ENCODE results near the gene RTN4R.
A peak's percentile ranks its signal among the peaks of the same experiment; 100 is the strongest.

Gene RTN4R

DNA sequence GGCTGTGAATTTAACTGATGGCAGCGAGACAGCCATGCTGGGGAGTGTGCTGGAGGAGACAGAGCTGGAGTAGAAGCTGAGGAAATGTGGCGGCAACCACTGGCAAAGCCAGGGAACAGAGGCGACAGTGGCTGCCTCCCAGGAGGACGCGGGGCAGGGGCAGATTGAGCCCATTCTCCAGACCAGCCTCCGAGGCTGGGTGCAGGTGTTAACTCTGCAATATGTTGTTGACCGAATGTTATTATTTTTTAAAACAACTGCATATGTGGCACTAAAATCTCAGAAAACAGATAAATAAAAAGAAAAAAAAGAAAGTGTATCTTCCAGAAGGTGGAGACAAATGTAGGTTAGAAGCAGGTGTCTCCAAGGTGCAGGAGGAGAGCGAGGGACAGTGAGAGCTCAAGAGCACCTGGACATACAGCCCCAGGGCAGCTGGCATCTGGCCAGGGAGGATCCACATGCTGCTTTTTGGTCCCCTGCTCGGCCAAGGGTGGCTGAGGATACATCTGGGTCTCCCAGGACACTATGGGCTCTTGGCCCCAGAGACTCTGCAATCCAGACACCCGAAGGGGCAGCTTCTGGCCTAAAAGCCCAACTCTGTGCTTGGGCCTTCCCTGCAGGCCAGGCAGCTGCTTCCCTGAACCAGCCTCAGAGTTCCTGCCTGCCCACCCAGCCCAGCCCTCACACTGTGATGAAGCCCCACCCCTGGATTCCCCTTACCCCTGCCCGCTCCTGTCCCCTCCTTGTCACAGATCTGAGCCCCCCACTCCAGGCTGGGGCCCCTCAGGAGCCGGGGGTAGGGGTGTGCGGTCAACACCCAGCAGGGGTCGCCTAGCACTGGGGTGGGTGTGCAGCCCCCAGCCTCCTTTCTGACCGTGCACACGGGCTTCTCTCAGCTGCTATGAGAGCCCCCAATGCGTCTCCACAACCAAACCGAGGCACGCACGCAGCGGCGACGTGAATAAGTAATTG, 12.9 kb downstream of the RTN4R start:
- DNase-seq = peak in 2 of 3 experiments; percentile 22 to 77

DNA sequence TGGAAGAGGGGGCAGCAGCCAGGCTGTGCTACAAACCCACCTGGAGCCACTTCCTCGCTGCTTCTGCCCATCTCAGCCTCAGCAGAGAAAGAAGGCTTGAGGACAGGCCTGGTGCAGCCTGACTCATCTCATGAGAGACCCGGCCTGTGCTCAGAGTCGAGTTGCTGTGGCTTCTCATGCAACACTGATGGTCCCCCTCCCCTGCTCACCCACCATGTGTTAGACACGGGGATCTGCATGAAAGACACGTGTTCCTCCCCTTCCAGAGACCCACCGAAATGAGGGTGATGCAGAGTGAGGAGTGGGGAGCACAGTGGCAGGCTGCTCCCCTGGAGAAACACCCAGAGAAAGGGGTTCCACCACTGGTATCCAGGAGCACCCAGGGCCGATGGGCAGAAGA, 15.0 kb downstream of the RTN4R start:
- DNase-seq = no peak

GRCh38 chr22:20251981-20252380, 16.1 kb downstream of the RTN4R start:
- no peak for DNase-seq

GRCh38 chr22:20251491-20251890, 16.6 kb downstream of the RTN4R start:
- DNase-seq = no peak

DNA sequence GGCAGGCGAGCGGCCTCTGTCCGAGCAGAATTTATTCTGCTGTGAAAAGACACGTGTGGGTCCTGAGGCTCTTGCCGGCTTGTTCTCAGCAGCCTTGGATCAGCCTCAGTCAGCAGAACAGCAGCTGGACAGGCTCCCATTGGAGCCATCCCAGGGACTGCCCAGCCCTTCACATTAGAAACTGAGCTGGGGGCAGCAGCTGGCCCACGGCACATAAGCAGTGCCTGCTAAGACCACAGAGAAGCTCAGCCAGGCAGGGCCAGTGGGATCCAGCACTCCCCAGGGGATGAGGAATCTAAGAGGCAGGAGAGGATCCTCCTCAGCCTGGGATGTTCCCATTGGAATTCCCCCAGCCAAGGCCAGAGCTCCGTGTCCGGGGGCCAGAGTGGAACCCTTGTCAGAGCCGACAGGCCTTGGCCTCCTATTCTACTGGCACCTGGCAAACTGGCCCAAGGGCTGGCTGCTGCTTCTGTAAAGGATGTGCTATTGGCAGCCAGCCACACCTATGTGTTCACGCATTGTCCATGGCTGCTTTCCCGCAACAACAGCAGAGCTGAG, 18.2 kb downstream of the RTN4R start:
- DNase-seq = peak in 1 of 3 experiments; percentile 15

GRCh38 chr22:20248461-20248978, 19.6 kb downstream of the RTN4R start:
- no peak for DNase-seq

DNA sequence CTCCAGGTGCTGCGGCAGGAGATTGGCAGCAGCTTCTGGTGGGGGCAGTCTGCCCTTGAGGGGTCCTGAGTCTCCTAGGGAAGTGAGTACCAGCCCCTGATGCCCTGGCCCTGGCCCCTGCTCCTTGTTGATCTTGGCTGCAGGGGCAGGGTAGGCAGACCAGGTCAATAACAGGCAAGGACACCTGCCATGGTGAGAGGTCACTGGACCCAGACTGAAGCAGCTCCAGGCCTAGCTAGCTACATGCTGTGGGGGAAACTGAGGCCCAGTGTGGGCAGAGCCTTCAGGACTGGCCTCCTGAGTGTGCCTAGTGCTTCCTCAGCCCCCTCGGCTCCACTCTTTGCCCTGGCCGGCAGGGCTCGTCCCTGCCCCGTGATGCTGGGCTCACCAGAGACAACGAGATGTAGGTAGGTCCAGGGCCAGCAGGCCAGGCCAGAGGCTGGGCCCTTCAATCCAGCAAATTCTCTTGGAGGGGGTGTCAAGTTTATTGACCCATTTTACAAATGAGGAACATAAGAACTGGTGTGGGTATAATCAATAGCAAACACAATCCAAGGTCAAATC, 20.4 kb downstream of the RTN4R start:
- DNase-seq = no peak

- DNase-seq = peak in 1 of 3 experiments; percentile 28
Observed at GRCh38 chr22:20247010-20247505, 21.1 kb downstream of the RTN4R start.

GRCh38 chr22:20246368-20247009, 21.6 kb downstream of the RTN4R start:
- DNase-seq = peak in 2 of 3 experiments; percentile 41 to 68

DNA sequence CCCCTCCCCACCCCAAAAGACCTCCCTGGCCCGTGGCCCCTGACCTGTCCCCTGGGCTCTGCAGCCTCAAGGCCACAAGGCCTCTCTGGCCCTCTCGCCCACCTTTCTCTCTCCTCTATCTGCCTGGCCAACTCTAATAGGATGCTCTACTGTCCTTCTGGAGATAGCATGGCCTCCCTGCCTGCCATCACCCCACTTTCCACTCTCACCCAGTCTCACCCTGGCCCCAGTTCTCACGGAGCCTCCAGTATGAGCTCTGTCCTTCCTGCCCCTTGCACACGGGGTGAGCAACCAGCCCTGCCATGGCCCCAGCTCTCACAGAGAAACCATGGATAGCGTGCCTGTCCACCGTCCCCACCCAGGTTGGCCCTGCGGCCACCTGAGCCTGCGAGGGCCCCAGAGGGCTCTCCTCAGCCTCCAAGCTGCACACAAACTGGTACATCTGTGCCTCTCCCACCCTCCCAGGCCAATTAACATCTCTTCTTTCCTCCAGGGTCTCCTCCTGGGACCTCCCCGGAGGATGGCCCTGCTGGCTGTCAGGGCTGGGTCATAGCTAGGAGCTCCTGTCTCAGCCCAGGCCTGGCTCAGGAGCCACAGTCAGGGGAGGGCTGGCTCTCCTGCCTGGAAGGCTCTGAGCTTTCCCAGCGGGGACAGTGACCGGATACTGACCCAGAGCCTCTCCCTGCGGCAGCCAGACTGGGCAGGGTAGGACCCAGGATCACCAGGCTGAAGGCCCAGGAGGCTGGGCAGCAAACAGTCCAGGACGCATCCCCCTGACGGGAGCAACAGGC, 22.3 kb downstream of the RTN4R start:
- DNase-seq = no peak

DNA sequence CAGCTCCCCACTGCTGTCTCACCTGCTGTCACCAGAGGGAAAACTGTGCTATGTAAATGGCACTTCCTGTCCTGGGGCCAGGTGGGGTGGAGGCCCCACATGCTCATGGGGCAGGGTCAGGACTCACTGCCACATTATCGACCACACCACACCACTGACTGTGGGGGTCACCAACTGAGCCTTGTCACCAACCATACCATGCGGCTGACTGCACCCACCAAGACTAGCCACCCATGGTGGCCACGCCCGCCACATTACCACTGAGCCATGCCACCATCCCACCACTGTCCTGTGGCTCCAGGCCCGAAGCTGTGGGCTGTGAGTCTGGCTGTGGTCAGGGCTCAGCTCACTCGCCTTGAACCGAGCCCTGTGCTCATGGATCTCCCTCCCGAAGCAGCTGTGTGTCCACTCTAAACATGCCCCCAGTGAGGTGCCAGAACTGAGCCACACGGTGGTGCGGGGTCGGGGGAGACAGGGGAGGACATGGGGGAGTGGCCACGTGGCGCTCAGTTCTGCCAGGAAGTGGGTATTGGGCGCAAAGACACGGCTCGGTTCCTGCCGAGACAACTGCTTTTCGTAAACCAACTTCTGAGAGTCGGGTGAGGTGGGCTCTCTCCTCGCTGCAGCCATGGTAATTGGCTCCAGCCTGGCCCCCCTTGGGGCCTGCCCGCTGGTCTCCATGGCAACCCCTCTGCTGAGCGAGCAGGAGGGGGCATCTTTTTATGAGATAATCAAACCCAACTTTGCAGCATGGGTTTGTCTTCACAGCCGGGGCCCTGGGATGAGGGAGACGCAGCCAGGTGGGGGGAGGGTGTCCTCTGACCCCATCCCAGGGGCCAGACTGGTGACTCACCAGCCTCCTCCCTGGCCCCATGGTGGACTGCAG, 23.2 kb downstream of the RTN4R start:
- DNase-seq = peak in 2 of 3 experiments; percentile 37 to 65

GRCh38 chr22:20244250-20244648, 23.9 kb downstream of the RTN4R start:
- no peak for DNase-seq

- DNase-seq = peak; percentile 35 to 81 (median 67)
Observed at GRCh38 chr22:20243537-20244249, 24.4 kb downstream of the RTN4R start.

DNA sequence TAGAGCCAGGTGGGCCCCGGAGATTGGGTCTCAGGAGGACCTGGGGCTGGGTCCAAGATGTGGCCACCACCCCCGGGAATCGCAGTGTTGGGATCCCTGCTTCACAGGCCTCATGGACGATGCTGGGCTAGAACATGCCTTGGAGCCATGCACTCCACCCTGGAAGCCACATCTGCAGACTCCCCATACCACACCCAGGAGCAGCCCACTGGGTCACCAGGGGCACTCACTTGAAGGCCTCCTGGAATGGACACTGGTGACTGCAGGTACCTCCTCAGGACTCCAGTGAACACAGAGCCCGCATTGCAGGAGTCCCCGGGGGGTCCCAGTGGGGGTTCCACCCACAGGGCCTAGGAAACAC, 25.0 kb downstream of the RTN4R start:
- no peak for DNase-seq

DNA sequence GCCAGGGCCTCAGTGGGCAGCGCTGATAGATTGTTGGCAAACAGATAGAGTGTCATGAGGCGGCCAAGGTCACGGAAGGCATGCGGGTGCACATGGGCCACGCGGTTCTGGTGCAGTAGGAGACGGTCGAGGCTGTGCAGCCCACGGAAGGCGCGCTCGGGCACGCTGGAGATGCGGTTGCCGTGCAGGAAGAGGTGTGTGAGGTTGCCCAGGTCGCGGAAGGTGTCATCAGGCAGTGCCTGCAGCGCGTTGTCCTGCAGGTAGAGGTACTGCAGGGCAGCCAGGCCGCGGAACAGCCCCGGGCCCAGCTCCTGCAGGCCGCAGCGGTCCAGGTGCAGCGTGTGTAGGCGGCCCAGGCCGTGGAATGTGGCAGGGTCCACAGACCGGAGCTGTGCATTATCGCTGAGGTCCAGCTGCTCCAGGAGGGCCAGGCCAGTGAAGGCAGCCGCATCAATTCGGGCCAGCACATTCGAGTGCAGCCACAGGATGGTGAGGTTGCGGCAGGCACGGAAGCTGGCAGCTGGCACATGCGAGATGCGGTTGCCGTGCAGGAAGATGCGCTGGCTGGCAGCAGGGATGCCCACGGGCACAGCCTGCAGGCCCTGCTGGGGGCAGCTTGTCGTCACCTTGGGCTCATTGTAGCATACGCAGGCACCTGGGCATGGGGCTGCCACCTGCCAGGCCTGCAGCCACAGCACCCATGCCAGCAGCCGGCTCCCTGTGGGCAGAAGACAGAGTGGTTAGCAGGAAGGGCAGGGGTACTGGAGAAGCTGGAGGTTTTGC, 25.5 kb downstream of the RTN4R start:
- DNase-seq = peak in 1 of 3 experiments; percentile 13

- no peak for DNase-seq
Observed at GRCh38 chr22:20241579-20242392, 26.3 kb downstream of the RTN4R start.

GRCh38 chr22:20240900-20241299, 27.2 kb downstream of the RTN4R start:
- no peak for DNase-seq

- peak in 1 of 3 experiments; percentile 13 for DNase-seq
Observed at GRCh38 chr22:20240447-20240764, 27.7 kb downstream of the RTN4R start.

All from NCI-H1417 (cell line).